ENCODE measurements around the gene B9D1.

- TF ChIP-seq CTCF (IDR thresholded peaks at IDR 0.05) (no peak), SIN3A (IDR thresholded peaks at IDR 0.05; ENCODE audit: borderline replicate concordance, low read depth, low read length) (no peak), POLR2AphosphoS5 (IDR thresholded peaks at IDR 0.05; ENCODE audit: low read depth, low read length) (no peak)
Observed at GRCh38 chr17:19312406-19312805, 50.1 kb downstream of the B9D1 start.

Data from SK-N-SH (cell line).